ENCODE measurements around the gene HSPB8.

HSPB8 gene

DNA sequence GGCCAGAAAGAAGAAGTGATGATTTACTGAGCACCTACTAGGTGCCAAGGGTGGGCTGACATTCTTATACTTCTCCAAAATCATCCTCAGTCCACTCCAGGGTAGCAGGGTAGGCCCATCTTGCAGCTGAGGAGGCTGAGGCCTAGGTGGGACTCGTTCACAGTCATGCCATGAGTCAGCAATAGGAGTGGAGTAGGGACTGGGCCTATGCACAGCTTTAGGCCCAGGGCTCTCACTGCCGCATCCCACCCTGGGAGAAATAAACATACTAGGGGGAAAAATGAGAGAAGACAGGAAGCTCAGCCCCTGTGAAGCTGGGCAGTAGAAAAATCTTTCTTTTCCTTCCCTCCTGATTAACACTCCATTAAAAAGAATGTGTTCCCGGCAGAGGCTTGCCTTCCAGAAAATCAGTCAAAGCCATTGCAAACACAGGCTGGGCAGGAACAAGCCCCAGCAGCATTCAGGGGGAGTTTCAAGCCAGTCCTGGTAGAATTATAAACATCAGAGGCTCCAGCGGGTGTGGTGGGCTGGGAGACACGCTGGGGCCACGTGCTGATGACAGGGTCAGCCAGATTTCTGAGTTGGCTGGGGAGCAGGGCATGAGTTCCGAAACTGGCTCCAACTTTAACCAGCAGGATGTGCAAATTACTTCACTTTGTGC, 1.8 kb downstream of the HSPB8 start:
- Histone ChIP-seq H3K4me1 (ENCODE audit: control insufficient read depth, insufficient read depth, low read depth, low read length) (peaks cover 28% of the 10 kb centered on the region), H3K27ac (ENCODE audit: low read length, poor library complexity, severe bottlenecking) (peak overlapping the region; percentile 90), H3K4ac (ENCODE audit: low read depth in 1 of 2, low read length in 2 of 2) (peak overlapping the region; percentile 76 to 96), H2AFZ (ENCODE audit: low read depth, low read length) (no peak overlapping the region), H2BK15ac (ENCODE audit: low read depth, poor library complexity, severe bottlenecking) (no peak overlapping the region), H3K9me3 (ENCODE audit: control insufficient read depth, low read length) (no peaks in the 10 kb centered on the region), H3K9ac (ENCODE audit: low read length) (peak overlapping the region; percentile 95), H3K23ac (ENCODE audit: low read length in 2 of 2) (peak overlapping the region in 1 of 2 experiments; percentile 46), H2AK5ac (ENCODE audit: low read length, severe bottlenecking) (peak overlapping the region; percentile 98), H2BK12ac (ENCODE audit: low read length in 2 of 2) (peak overlapping the region; percentile 80 to 90), H4K91ac (ENCODE audit: low read length) (peak overlapping the region; percentile 70), H3K14ac (ENCODE audit: low read length in 2 of 2) (peak overlapping the region in 1 of 2 experiments; percentile 73), H4K8ac (ENCODE audit: low read length) (peak overlapping the region; percentile 90), H3K4me2 (ENCODE audit: low read length, poor library complexity, severe bottlenecking) (peak overlapping the region; percentile 93), H3K36me3 (ENCODE audit: control insufficient read depth in 1 of 2, insufficient read depth in 2 of 2, low read depth in 1 of 2, low read length in 2 of 2) (peaks cover 3 to 4% of the 10 kb centered on the region in 2 experiments), H3K79me1 (replicated peaks; ENCODE audit: low read length, poor library complexity, severe bottlenecking) (peaks cover 10% of the 10 kb centered on the region), H3K4me3 (ENCODE audit: insufficient read depth in 1 of 2, low read depth in 1 of 2, low read length in 2 of 2) (peak overlapping the region; percentile 48 to 88), H2BK5ac (ENCODE audit: low read depth, low read length, poor library complexity, severe bottlenecking) (peak overlapping the region; percentile 87), H3K27me3 (ENCODE audit: control insufficient read depth in 1 of 2, insufficient read depth in 1 of 2, low read length in 2 of 2) (no peaks in the 10 kb centered on the region), H2BK120ac (ENCODE audit: low read depth, low read length) (no peak overlapping the region), H3K18ac (ENCODE audit: low read depth in 1 of 2, low read length in 2 of 2) (peak overlapping the region; percentile 71 to 97)
- WGBS: 2% methylated on average over 7 of the region's 7 CpGs
- peak; percentile 82 for DNase-seq

- Histone ChIP-seq H3K23ac (ENCODE audit: low read length in 2 of 2) (no peak overlapping the region), H3K9ac (ENCODE audit: low read length) (peak overlapping the region; percentile 95), H2BK5ac (ENCODE audit: low read depth, low read length, poor library complexity, severe bottlenecking) (no peak overlapping the region), H2BK120ac (ENCODE audit: low read depth, low read length) (peak overlapping the region; percentile 11), H3K27me3 (ENCODE audit: control insufficient read depth in 1 of 2, insufficient read depth in 1 of 2, low read length in 2 of 2) (no peaks in the 10 kb centered on the region), H2AFZ (ENCODE audit: low read depth, low read length) (no peak overlapping the region), H3K18ac (ENCODE audit: low read depth in 1 of 2, low read length in 2 of 2) (no peak overlapping the region), H3K4me1 (ENCODE audit: control insufficient read depth, insufficient read depth, low read depth, low read length) (peaks cover 25% of the 10 kb centered on the region), H2BK12ac (ENCODE audit: low read length in 2 of 2) (peak overlapping the region in 1 of 2 experiments; percentile 52), H3K27ac (ENCODE audit: low read length, poor library complexity, severe bottlenecking) (peak overlapping the region; percentile 90), H3K4ac (ENCODE audit: low read depth in 1 of 2, low read length in 2 of 2) (no peak overlapping the region), H3K36me3 (ENCODE audit: control insufficient read depth in 1 of 2, insufficient read depth in 2 of 2, low read depth in 1 of 2, low read length in 2 of 2) (peaks cover 5% of the 10 kb centered on the region in 2 experiments), H3K9me3 (ENCODE audit: control insufficient read depth, low read length) (no peaks in the 10 kb centered on the region), H2AK5ac (ENCODE audit: low read length, severe bottlenecking) (no peak overlapping the region), H4K91ac (ENCODE audit: low read length) (no peak overlapping the region), H3K14ac (ENCODE audit: low read length in 2 of 2) (no peak overlapping the region), H2BK15ac (ENCODE audit: low read depth, poor library complexity, severe bottlenecking) (no peak overlapping the region), H3K79me1 (replicated peaks; ENCODE audit: low read length, poor library complexity, severe bottlenecking) (peaks cover 12% of the 10 kb centered on the region), H3K4me2 (ENCODE audit: low read length, poor library complexity, severe bottlenecking) (peak overlapping the region; percentile 93), H4K8ac (ENCODE audit: low read length) (no peak overlapping the region), H3K4me3 (ENCODE audit: insufficient read depth in 1 of 2, low read depth in 1 of 2, low read length in 2 of 2) (peak overlapping the region in 1 of 2 experiments; percentile 88)
- no peak for DNase-seq
- WGBS: 46% methylated on average over 2 of the region's 2 CpGs
Measured at GRCh38 chr12:119181202-119181601, 2.5 kb downstream of the HSPB8 start.

DNA sequence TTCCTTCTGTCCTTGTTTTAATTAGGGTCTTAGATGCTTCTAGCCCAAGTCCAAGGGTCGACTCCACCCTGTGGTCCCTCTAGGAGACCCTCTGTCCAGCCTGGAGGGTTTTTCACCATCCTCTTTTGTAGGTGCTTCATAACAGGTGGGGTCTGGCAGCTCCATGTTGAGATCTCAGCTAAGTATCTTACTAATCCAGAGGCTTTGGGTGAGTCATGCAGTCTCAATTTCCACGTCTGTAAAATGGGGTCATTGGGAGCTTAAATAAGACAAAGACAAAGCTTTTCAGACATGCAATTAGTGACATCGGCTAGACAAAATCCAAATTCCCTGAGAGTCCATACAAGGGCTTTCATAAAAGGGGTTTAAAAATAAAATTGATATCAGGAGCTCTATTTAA, 3.2 kb downstream of the HSPB8 start:
- Histone ChIP-seq H2BK15ac (ENCODE audit: low read depth, poor library complexity, severe bottlenecking) (no peak overlapping the region), H3K36me3 (ENCODE audit: control insufficient read depth in 1 of 2, insufficient read depth in 2 of 2, low read depth in 1 of 2, low read length in 2 of 2) (peaks cover 11 to 13% of the 10 kb centered on the region in 2 experiments), H3K4me3 (ENCODE audit: insufficient read depth in 1 of 2, low read depth in 1 of 2, low read length in 2 of 2) (peak overlapping the region in 1 of 2 experiments; percentile 88), H4K8ac (ENCODE audit: low read length) (no peak overlapping the region), H3K18ac (ENCODE audit: low read depth in 1 of 2, low read length in 2 of 2) (no peak overlapping the region), H3K9me3 (ENCODE audit: control insufficient read depth, low read length) (no peaks in the 10 kb centered on the region), H3K4me1 (ENCODE audit: control insufficient read depth, insufficient read depth, low read depth, low read length) (peaks cover 21% of the 10 kb centered on the region), H3K14ac (ENCODE audit: low read length in 2 of 2) (no peak overlapping the region), H2BK5ac (ENCODE audit: low read depth, low read length, poor library complexity, severe bottlenecking) (no peak overlapping the region), H3K9ac (ENCODE audit: low read length) (peak overlapping the region; percentile 95), H3K4ac (ENCODE audit: low read depth in 1 of 2, low read length in 2 of 2) (no peak overlapping the region), H3K27me3 (ENCODE audit: control insufficient read depth in 1 of 2, insufficient read depth in 1 of 2, low read length in 2 of 2) (no peaks in the 10 kb centered on the region), H2BK12ac (ENCODE audit: low read length in 2 of 2) (no peak overlapping the region), H3K4me2 (ENCODE audit: low read length, poor library complexity, severe bottlenecking) (peak overlapping the region; percentile 93), H2BK120ac (ENCODE audit: low read depth, low read length) (no peak overlapping the region), H3K79me1 (replicated peaks; ENCODE audit: low read length, poor library complexity, severe bottlenecking) (peaks cover 16% of the 10 kb centered on the region), H2AFZ (ENCODE audit: low read depth, low read length) (no peak overlapping the region), H3K27ac (ENCODE audit: low read length, poor library complexity, severe bottlenecking) (no peak overlapping the region), H2AK5ac (ENCODE audit: low read length, severe bottlenecking) (peak overlapping the region; percentile 43), H3K23ac (ENCODE audit: low read length in 2 of 2) (no peak overlapping the region), H4K91ac (ENCODE audit: low read length) (no peak overlapping the region)
- DNase-seq: no peak
- WGBS: 76% methylated on average over 3 of the region's 3 CpGs

DNA sequence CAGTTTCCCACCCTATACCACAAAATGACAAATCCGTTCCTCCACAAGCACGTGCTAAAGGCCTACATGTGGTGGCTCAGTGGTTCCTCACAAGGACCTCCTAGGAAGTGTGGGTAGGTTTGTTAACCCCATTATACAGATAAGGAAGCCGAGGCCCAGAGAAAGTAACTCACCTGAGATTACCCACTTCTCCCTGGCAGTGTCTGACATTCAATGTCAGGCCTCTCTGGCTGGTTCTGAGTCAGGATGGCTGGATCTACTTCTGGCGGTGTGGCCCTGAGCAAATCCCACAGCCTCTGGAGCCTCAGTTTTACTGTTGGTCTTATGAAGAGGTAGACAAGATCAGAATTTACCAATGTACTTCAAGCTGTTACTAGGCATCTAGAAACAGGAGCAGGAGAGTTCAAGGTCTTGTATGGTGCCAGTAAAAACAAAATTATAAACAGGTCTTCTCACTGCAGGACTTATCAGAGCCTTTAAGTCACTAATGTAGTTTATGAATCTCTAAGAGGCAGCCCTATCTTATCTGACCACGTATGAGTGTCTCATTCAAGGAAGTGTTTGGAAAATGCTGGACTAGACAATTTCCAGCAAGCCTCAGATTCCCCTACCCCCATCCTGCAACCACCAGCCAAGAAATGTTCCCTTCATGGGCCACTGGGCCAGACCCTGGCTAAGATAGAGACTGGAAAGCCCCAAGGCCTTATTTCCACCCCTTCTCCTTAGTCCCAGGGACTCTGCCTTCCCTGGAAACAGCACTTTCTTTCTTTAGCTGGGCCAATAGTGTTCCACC, 4.2 kb downstream of the HSPB8 start:
- Histone ChIP-seq H3K23ac (ENCODE audit: low read length in 2 of 2) (no peak overlapping the region), H3K4ac (ENCODE audit: low read depth in 1 of 2, low read length in 2 of 2) (peak overlapping the region in 1 of 2 experiments; percentile 18), H3K4me1 (ENCODE audit: control insufficient read depth, insufficient read depth, low read depth, low read length) (peaks cover 20% of the 10 kb centered on the region), H2BK15ac (ENCODE audit: low read depth, poor library complexity, severe bottlenecking) (no peak overlapping the region), H3K79me1 (replicated peaks; ENCODE audit: low read length, poor library complexity, severe bottlenecking) (peaks cover 16% of the 10 kb centered on the region), H3K14ac (ENCODE audit: low read length in 2 of 2) (no peak overlapping the region), H2BK5ac (ENCODE audit: low read depth, low read length, poor library complexity, severe bottlenecking) (peak overlapping the region; percentile 70), H3K4me2 (ENCODE audit: low read length, poor library complexity, severe bottlenecking) (no peak overlapping the region), H3K36me3 (ENCODE audit: control insufficient read depth in 1 of 2, insufficient read depth in 2 of 2, low read depth in 1 of 2, low read length in 2 of 2) (peaks cover 21 to 22% of the 10 kb centered on the region in 2 experiments), H2AK5ac (ENCODE audit: low read length, severe bottlenecking) (peak overlapping the region; percentile 92), H2BK120ac (ENCODE audit: low read depth, low read length) (no peak overlapping the region), H3K27me3 (ENCODE audit: control insufficient read depth in 1 of 2, insufficient read depth in 1 of 2, low read length in 2 of 2) (no peaks in the 10 kb centered on the region), H3K18ac (ENCODE audit: low read depth in 1 of 2, low read length in 2 of 2) (peak overlapping the region in 1 of 2 experiments; percentile 55), H3K9me3 (ENCODE audit: control insufficient read depth, low read length) (no peaks in the 10 kb centered on the region), H4K8ac (ENCODE audit: low read length) (peak overlapping the region; percentile 48), H3K9ac (ENCODE audit: low read length) (peak overlapping the region; percentile 55), H2BK12ac (ENCODE audit: low read length in 2 of 2) (peak overlapping the region in 1 of 2 experiments; percentile 93), H3K4me3 (ENCODE audit: insufficient read depth in 1 of 2, low read depth in 1 of 2, low read length in 2 of 2) (peak overlapping the region in 1 of 2 experiments; percentile 6), H3K27ac (ENCODE audit: low read length, poor library complexity, severe bottlenecking) (peak overlapping the region; percentile 44), H4K91ac (ENCODE audit: low read length) (no peak overlapping the region), H2AFZ (ENCODE audit: low read depth, low read length) (no peak overlapping the region)
- whole genome bisulfite sequencing: 78% methylated on average over 5 of the region's 5 CpGs
- DNase-seq: peak; percentile 86

Measured in mesenchymal stem cell (in vitro differentiated cells and primary cell).